ENCODE data around the gene FGF14.

FGF14 gene

DNA sequence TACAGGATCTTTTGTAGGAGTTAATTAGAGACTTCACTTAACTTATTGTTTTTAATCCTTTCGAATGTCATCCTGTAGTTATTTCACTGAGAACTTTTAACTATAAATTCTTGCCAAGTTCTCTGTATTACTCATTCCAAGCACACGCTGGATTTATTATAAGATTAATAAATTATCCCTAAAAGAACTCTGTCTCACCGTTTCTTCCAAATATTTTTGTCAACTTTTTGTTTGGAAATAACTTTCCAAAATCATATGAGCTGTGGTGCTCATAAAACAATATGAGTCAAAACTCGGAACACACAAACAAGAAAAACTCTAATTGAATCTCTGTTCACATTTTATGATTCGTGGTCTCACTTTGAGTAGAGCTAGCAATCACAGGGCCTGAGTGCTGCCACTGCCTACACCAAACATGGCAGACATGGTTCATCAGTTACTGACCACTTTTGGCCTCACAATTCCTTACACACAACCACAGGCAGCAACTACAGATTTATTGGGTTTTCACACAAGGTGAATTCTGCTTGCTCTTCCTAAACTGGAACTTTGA is 412.0 kb downstream of the FGF14 start:
- no peak for DNase-seq (ENCODE audit: extremely low read depth, low read depth)
- TF ChIP-seq, protein P1, sequence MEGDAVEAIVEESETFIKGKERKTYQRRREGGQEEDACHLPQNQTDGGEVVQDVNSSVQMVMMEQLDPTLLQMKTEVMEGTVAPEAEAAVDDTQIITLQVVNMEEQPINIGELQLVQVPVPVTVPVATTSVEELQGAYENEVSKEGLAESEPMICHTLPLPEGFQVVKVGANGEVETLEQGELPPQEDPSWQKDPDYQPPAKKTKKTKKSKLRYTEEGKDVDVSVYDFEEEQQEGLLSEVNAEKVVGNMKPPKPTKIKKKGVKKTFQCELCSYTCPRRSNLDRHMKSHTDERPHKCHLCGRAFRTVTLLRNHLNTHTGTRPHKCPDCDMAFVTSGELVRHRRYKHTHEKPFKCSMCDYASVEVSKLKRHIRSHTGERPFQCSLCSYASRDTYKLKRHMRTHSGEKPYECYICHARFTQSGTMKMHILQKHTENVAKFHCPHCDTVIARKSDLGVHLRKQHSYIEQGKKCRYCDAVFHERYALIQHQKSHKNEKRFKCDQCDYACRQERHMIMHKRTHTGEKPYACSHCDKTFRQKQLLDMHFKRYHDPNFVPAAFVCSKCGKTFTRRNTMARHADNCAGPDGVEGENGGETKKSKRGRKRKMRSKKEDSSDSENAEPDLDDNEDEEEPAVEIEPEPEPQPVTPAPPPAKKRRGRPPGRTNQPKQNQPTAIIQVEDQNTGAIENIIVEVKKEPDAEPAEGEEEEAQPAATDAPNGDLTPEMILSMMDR (IDR thresholded peaks at IDR 0.05; ENCODE audit: low read depth, low read length, missing control alignments) = no peak
- H3K4me3 ChIP-seq (replicated peaks; ENCODE audit: low read depth, low read length) = no peak overlapping the region

DNA sequence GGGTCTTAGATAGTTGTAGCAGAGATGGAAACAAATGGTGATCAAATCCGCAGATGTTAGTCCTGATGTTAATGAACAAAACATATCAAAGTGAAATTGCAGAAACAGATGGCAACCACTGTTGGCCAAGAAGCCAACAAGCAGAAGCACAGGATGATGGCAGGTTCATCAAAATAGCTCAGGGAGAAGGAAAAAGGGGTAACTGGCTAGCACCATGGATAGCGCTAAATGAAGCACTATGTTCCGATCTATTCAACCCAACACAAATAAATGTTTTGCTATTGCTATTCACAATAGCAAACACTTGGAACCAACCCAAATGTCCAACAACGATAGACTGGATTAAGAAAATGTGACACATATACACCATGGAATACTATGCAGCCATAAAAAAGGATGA is 413.7 kb downstream of the FGF14 start:
- H3K4me3 ChIP-seq (replicated peaks; ENCODE audit: low read depth, low read length) = no peak overlapping the region
- DNase-seq (ENCODE audit: extremely low read depth, low read depth) = no peak
- TF ChIP-seq, protein P1 (IDR thresholded peaks at IDR 0.05; ENCODE audit: low read depth, low read length, missing control alignments) = no peak

DNA sequence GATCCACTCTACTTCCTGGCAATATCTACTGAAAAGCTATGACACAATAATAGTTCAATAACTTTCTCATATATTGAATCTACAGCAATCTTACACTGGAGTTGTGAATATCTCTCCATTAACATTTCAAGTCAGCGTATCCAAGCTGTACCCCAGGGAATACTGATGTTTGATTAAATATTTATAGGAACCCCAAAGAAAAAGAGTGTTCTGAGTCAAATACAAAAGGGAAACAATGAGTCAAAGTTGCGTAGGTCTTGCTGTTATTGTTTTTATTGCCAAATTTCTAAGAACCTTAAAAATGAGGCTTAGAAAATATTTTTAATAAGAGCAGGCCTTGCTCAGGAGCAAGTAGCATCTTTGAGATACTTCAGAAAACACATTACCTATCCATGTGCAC is 415.5 kb downstream of the FGF14 start:
- TF ChIP-seq, protein P1 (IDR thresholded peaks at IDR 0.05; ENCODE audit: low read depth, low read length, missing control alignments) = no peak
- H3K4me3 ChIP-seq (replicated peaks; ENCODE audit: low read depth, low read length) = no peak overlapping the region
- DNase-seq (ENCODE audit: extremely low read depth, low read depth) = no peak

DNA sequence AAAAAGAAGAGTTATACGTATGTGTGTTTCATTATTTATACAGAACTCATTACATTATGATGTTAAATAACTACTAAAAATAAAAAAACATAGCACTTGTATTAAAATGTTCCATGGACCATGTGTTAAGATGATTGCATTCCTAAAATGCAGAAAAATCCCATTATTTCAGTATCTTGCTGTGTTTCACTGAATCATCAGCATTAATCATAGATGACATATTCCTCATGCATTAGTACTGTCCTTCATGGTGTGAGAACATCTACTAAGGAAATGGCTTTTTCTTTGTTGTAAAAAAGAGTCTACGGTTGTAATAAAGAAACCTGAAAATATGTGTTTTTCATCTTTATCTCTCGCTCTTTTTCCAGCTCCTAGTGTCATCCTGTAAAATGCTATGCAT is 416.5 kb downstream of the FGF14 start:
- no peak for DNase-seq (ENCODE audit: extremely low read depth, low read depth)
- TF ChIP-seq, protein P1 (IDR thresholded peaks at IDR 0.05; ENCODE audit: low read depth, low read length, missing control alignments) = no peak
- H3K4me3 ChIP-seq (replicated peaks; ENCODE audit: low read depth, low read length) = no peak overlapping the region

DNA sequence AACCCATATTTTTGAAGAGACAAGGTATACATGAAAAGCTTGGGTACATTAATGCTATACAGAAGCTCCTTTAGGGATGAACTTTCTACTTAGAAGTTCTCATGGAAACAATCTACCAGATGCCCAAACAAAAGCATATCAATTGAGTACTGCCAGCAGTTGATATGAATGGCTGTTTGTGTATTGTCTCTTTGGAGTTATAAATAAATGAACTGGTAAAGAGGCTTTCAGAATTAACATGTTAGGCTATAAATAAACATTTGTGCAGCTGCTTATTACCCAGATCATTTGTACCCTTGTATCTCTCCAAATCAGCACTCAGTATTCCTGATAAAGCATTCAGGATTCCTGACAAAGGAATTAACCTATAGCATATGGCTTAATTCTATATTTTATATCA is 418.9 kb downstream of the FGF14 start:
- no peak overlapping the region for H3K4me3 ChIP-seq (replicated peaks; ENCODE audit: low read depth, low read length)
- TF ChIP-seq, protein P1 (IDR thresholded peaks at IDR 0.05; ENCODE audit: low read depth, low read length, missing control alignments) = no peak
- no peak for DNase-seq (ENCODE audit: extremely low read depth, low read depth)

DNA sequence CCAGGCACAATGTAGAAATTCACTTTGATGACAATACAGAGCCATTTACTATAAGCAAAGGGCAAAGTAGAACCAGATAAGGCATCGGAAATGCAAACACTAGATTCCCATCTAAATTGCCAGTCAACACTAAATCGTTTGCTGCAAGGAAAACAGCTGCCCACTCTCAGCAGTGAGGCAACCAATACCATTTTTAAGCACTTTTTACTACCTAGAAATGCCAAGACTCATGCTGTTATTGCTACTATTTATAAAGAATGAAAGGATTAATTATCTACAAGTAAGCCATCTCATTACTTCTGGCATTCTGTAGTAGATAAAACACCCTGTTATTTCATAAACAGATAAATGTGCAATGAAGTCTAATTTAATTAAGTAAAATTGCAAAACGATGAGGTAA is 422.0 kb downstream of the FGF14 start:
- no peak overlapping the region for H3K4me3 ChIP-seq (replicated peaks; ENCODE audit: low read depth, low read length)
- TF ChIP-seq, protein P1 (IDR thresholded peaks at IDR 0.05; ENCODE audit: low read depth, low read length, missing control alignments) = no peak
- no peak for DNase-seq (ENCODE audit: extremely low read depth, low read depth)

Data from HFF-Myc (cell line).